Measurements from ENCODE around the gene AFF4. TPM values are rescaled to one million over a fixed set of nuclear protein-coding genes. Genes with fewer than 3 reads are reported as not detected.
A peak's percentile ranks its signal among the peaks of the same experiment; 100 is the strongest.

AFF4 gene
- total RNA-seq, 2 experiments from 2014 or later: 97.9 to 103 TPM

DNA sequence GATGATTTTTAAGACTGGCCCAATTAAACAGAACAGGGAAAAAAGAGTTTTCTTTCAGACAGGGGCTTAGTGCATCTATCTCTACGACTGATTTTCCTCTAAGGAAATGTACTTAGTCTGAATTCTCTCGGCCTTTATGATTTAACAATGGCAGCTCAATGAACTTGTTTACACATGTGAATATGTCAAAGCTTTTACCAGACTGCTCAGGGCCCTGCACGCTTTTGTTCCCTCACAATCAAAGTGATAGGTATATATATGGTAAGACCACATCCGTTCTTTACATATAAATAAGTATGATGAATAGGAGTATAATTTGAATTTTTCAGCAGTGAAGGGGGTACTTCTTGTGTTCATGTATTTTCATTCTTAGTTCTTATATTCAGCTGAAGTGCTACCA is 62.4 kb downstream of the AFF4 start:
- Mint-ChIP-seq H3K27me3 (no peaks in the 10 kb centered on the region), H3K4me3 (no peak overlapping the region), H3K36me3 (ENCODE audit: low read depth) (peaks cover 83% of the 10 kb centered on the region), H3K9me3 (no peaks in the 10 kb centered on the region), H3K27ac (no peak overlapping the region), H3K4me1 (ENCODE audit: low read depth) (peaks cover 16% of the 10 kb centered on the region)
- Histone ChIP-seq H3K4me1 (ENCODE audit: insufficient read depth, low read length) (no peaks in the 10 kb centered on the region), H3K36me3 (ENCODE audit: insufficient read depth, low read length) (peaks cover 57% of the 10 kb centered on the region), H3K27ac (ENCODE audit: low read depth in 1 of 2, low read length in 2 of 2) (no peak overlapping the region), H3K4me3 (ENCODE audit: low read length) (no peak overlapping the region), H3K9me3 (ENCODE audit: control insufficient read depth in 1 of 2, insufficient read depth in 1 of 2, low read length in 2 of 2) (no peaks in the 10 kb centered on the region), H3K27me3 (ENCODE audit: control insufficient read depth in 1 of 2, insufficient read depth in 2 of 2, low read length in 2 of 2) (no peaks in the 10 kb centered on the region)
- POLR2A ChIA-PET: interaction anchor here (0.7 kb wide), 1 partner anchor 485 kb away, joined by 3 read pairs; no protein-coding TSS in a partner anchor
- ATAC-seq (ENCODE audit: poor library complexity) (no peak), DNase-seq (no peak)
- CTCF ChIA-PET: no interaction called here
- intact Hi-C loops (cut with DNase I, micrococcal nuclease): no loop called here
- TF ChIP-seq, protein P1, sequence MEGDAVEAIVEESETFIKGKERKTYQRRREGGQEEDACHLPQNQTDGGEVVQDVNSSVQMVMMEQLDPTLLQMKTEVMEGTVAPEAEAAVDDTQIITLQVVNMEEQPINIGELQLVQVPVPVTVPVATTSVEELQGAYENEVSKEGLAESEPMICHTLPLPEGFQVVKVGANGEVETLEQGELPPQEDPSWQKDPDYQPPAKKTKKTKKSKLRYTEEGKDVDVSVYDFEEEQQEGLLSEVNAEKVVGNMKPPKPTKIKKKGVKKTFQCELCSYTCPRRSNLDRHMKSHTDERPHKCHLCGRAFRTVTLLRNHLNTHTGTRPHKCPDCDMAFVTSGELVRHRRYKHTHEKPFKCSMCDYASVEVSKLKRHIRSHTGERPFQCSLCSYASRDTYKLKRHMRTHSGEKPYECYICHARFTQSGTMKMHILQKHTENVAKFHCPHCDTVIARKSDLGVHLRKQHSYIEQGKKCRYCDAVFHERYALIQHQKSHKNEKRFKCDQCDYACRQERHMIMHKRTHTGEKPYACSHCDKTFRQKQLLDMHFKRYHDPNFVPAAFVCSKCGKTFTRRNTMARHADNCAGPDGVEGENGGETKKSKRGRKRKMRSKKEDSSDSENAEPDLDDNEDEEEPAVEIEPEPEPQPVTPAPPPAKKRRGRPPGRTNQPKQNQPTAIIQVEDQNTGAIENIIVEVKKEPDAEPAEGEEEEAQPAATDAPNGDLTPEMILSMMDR (IDR thresholded peaks at IDR 0.05): no peak

GRCh38 chr5:132898094-132898493 is 65.3 kb downstream of the AFF4 start:
- no peak overlapping the region for H3K4me3 Mint-ChIP-seq
- no peaks in the 10 kb centered on the region for H3K27me3 Mint-ChIP-seq
- H3K4me1 ChIP-seq (ENCODE audit: insufficient read depth, low read length): no peaks in the 10 kb centered on the region
- CTCF ChIA-PET: interaction anchor here (0.6 kb wide), 1 partner anchor 77 kb away, joined by 3 read pairs; no protein-coding TSS in a partner anchor
- H3K4me1 Mint-ChIP-seq (ENCODE audit: low read depth): no peaks in the 10 kb centered on the region
- H3K36me3 ChIP-seq (ENCODE audit: insufficient read depth, low read length): peaks cover 71% of the 10 kb centered on the region
- H3K9me3 ChIP-seq (ENCODE audit: control insufficient read depth in 1 of 2, insufficient read depth in 1 of 2, low read length in 2 of 2): no peaks in the 10 kb centered on the region
- H3K9me3 Mint-ChIP-seq: no peaks in the 10 kb centered on the region
- H3K36me3 Mint-ChIP-seq (ENCODE audit: low read depth): peaks cover 84% of the 10 kb centered on the region
- H3K27ac Mint-ChIP-seq: no peak overlapping the region
- no peak overlapping the region for H3K27ac ChIP-seq (ENCODE audit: low read depth in 1 of 2, low read length in 2 of 2)
- no peak overlapping the region for H3K4me3 ChIP-seq (ENCODE audit: low read length)
- DNase-seq (no peak), ATAC-seq (ENCODE audit: poor library complexity) (no peak)
- intact Hi-C loops (cut with DNase I, micrococcal nuclease): no loop called here
- POLR2A ChIA-PET: no interaction called here
- H3K27me3 ChIP-seq (ENCODE audit: control insufficient read depth in 1 of 2, insufficient read depth in 2 of 2, low read length in 2 of 2): no peaks in the 10 kb centered on the region
- TF ChIP-seq, protein P1 (IDR thresholded peaks at IDR 0.05): no peak

DNA sequence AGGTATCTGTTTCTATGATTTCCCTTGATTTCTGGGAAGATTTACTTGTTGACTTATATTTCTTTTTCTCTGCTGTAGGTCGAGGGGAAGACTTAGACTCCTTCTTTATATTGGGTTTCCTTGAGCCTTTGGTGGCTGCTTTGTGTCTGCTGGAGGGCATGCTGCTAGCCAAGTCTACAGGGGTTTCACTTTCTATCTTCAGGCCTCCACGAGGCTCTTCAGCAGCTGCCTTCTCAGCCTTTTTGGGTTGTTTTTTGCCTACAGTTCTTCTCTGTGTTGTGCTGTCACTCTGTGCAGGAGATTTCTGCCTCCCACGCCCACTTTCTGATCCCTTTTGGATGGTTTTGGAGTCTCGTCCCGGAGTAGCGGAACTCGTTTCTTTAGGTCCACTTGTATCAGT is 66.7 kb downstream of the AFF4 start:
- intact Hi-C loops (cut with DNase I, micrococcal nuclease): no loop called here
- H3K9me3 Mint-ChIP-seq: no peaks in the 10 kb centered on the region
- Histone ChIP-seq H3K27ac (ENCODE audit: low read depth in 1 of 2, low read length in 2 of 2) (no peak overlapping the region), H3K27me3 (ENCODE audit: control insufficient read depth in 1 of 2, insufficient read depth in 2 of 2, low read length in 2 of 2) (no peaks in the 10 kb centered on the region), H3K36me3 (ENCODE audit: insufficient read depth, low read length) (peaks cover 75% of the 10 kb centered on the region), H3K4me1 (ENCODE audit: insufficient read depth, low read length) (no peaks in the 10 kb centered on the region), H3K4me3 (ENCODE audit: low read length) (no peak overlapping the region), H3K9me3 (ENCODE audit: control insufficient read depth in 1 of 2, insufficient read depth in 1 of 2, low read length in 2 of 2) (no peaks in the 10 kb centered on the region)
- H3K36me3 Mint-ChIP-seq (ENCODE audit: low read depth): peaks cover 88% of the 10 kb centered on the region
- TF ChIP-seq, protein P1 (IDR thresholded peaks at IDR 0.05): no peak
- no peaks in the 10 kb centered on the region for H3K27me3 Mint-ChIP-seq
- DNase-seq (no peak), ATAC-seq (ENCODE audit: poor library complexity) (no peak)
- POLR2A ChIA-PET: no interaction called here
- peak overlapping the region; percentile 16 for H3K4me3 Mint-ChIP-seq
- CTCF ChIA-PET: interaction anchor here (1.7 kb wide), 1 partner anchor 13 kb away, joined by 6 read pairs; no protein-coding TSS in a partner anchor
- no peaks in the 10 kb centered on the region for H3K4me1 Mint-ChIP-seq (ENCODE audit: low read depth)
- H3K27ac Mint-ChIP-seq: peak overlapping the region; percentile 49

Measured in CD4-positive, alpha-beta T cell (primary cell).